Astrocyte (in vitro differentiated cells and primary cell): ENCODE data around the gene GNG12.

Experiments
- CTCF ChIP-seq: IDR thresholded peaks from 2 replicates; pipeline ENCODE4 v1.5.1; 2011; ENCODE audit warnings: low read depth, mild to moderate bottlenecking, inconsistent platforms, low read length, moderate library complexity; ENCODE audit not compliant: insufficient read depth
- EZH2 ChIP-seq: IDR thresholded peaks from 2 replicates; pipeline ENCODE4 v1.6.1; 2012; ENCODE audit warnings: mild to moderate bottlenecking, low read length, inconsistent platforms; ENCODE audit not compliant: insufficient read depth

- TF ChIP-seq EZH2 (no peak), CTCF (no peak)
These were observed 5.1 kb upstream of the GNG12 start for GRCh38 chr1:67838180-67838910.
